K562 (cell line): ENCODE measurements around the gene EVA1B. TPM values are rescaled to one million over a fixed set of nuclear protein-coding genes. Genes with fewer than 3 reads are reported as not detected.

Experiments used
- ATAC-seq: fragments of 200-7000 bp; cut with Tn5 transposase; 3 replicates; pipeline ENCODE4 v1.9.1; 2020; ENCODE audit warnings: moderate library complexity
- BruUV-seq: library from RNA; stranded (reverse); fragments of 400-500 nt; replicated peaks from 2 replicates; lab custom pipeline; 2021; lab: Mats Ljungman, UMichigan
- CTCF ChIA-PET: fragments of 300-600 bp; formaldehyde crosslinking; extraction: SDS; loops from one replicate; lab custom pipeline; 2021; ENCODE audit warnings: low intra/inter-chr PET ratio; lab: Yijun Ruan, JAX
- POLR2A ChIA-PET: fragments of 300-600, 350-650 bp; sonication (Branson Sonifier 250); formaldehyde crosslinking; extraction: SDS; loops from one replicate; lab custom pipeline; 2021; ENCODE audit warnings: antibody characterized with exemption, inconsistent platforms; lab: Yijun Ruan, JAX
- DNase-seq, 4 experiments: peaks; one replicate each; pipeline versions ENCODE4 v3.0.0 to v3.0.0-alpha.2; 2011 to 2018; ENCODE audit warnings: low spot score in 3 of 4, mixed read lengths in 3 of 4; ENCODE audit errors: extremely low read depth in 1 of 4
- FAIRE-seq: peaks from 2 replicates; lab custom pipeline; 2011; peaks lifted over from hg19 to GRCh38; lab: Jason Lieb, UNC
- H2AFZ ChIP-seq: 2 replicates; pipeline ENCODE4 v1.6.0; 2011; ENCODE audit warnings: low read depth, low read length, control low read depth, inconsistent platforms
- H3K27ac ChIP-seq: fragments of 200-600 bp; 3 replicates; pipeline ENCODE4 v1.8.0; 2011; ENCODE audit warnings: low read depth, mild to moderate bottlenecking, control low read depth, inconsistent platforms, low read length, moderate library complexity, mixed read lengths; ENCODE audit errors: extremely low read depth
- H3K27me3 ChIP-seq, 2 experiments: fragments of 300-600 bp in 1 of 2; 2 replicates in 1 of 2; 3 replicates in 1 of 2; pipeline versions ENCODE4 v1.6.0 to v1.8.0; 2011; ENCODE audit warnings: inconsistent platforms in 2 of 2, low read length in 2 of 2, mild to moderate bottlenecking in 1 of 2, mixed read lengths in 1 of 2, moderate library complexity in 1 of 2; ENCODE audit not compliant: control insufficient read depth in 2 of 2, insufficient read depth in 2 of 2
- H3K36me3 ChIP-seq: fragments of 300-600 bp; 3 replicates; pipeline ENCODE4 v1.8.0; 2011; ENCODE audit warnings: mild to moderate bottlenecking, low read length, inconsistent platforms; ENCODE audit not compliant: control insufficient read depth, insufficient read depth
- H3K4me1 ChIP-seq, 2 experiments: fragments of 200-600 bp in 1 of 2; replicated peaks in 1 of 2; 2 replicates in 1 of 2; 3 replicates in 1 of 2; pipeline versions ENCODE4 v1.5.1 to v1.8.0; 2011; ENCODE audit warnings: inconsistent platforms in 2 of 2, low read length in 2 of 2, mild to moderate bottlenecking in 1 of 2, mixed read lengths in 1 of 2, moderate library complexity in 1 of 2; ENCODE audit not compliant: control insufficient read depth in 2 of 2, insufficient read depth in 2 of 2
- H3K4me2 ChIP-seq: 2 replicates; pipeline ENCODE4 v1.6.1; 2011; ENCODE audit warnings: low read length, control low read depth, inconsistent platforms, mixed read lengths; ENCODE audit not compliant: insufficient read depth
- H3K4me3 ChIP-seq: fragments of 200-600 bp; sonication (generic), shearing (Covaris generic); 2 replicates; pipeline ENCODE4 v1.5.1; 2016; ENCODE audit warnings: control low read depth, inconsistent platforms
- H3K79me2 ChIP-seq: fragments of 200-600 bp; 3 replicates; pipeline ENCODE4 v1.8.0; 2011; ENCODE audit warnings: low read length, inconsistent platforms; ENCODE audit not compliant: control insufficient read depth, insufficient read depth
- H3K9ac ChIP-seq, 2 experiments: 2 replicates each; pipeline versions ENCODE4 v1.6.0 to v1.6.1; 2011; ENCODE audit warnings: low read depth in 2 of 2, low read length in 2 of 2, control low read depth in 1 of 2, inconsistent platforms in 1 of 2, mild to moderate bottlenecking in 1 of 2, mixed read lengths in 1 of 2; ENCODE audit not compliant: insufficient read depth in 1 of 2
- H3K9me1 ChIP-seq: one replicate; pipeline ENCODE4 v1.6.0; 2011; ENCODE audit warnings: inconsistent platforms, mild to moderate bottlenecking, low read length, moderate library complexity; ENCODE audit not compliant: control insufficient read depth, insufficient read depth
- H3K9me3 ChIP-seq: replicated peaks from 2 replicates; pipeline ENCODE4 v1.5.1; 2011; ENCODE audit warnings: low read depth, low read length, inconsistent platforms; ENCODE audit not compliant: control insufficient read depth, insufficient read depth
- H4K20me1 ChIP-seq: replicated peaks from 2 replicates; pipeline ENCODE4 v1.6.1; 2011; ENCODE audit warnings: low read length, inconsistent platforms, mixed read lengths; ENCODE audit not compliant: control insufficient read depth, insufficient read depth
- ARID1B ChIP-seq: fragments of 450-650 bp; IDR thresholded peaks from 2 replicates; pipeline ENCODE4 v1.6.1; 2016; ENCODE audit warnings: antibody characterized with exemption, mild to moderate bottlenecking, inconsistent platforms
- CBFA2T3 ChIP-seq: fragments of 450-650 bp; IDR thresholded peaks from 2 replicates; pipeline ENCODE4 v1.6.1; 2017
- FOSL1 ChIP-seq: fragments of 200-800 bp; sonication (Bioruptor generic); conservative IDR thresholded peaks from 2 replicates; pipeline ENCODE4 v1.6.1; 2016; ENCODE audit warnings: missing genetic modification characterization, missing compliant biosample characterization
- FOXJ3 ChIP-seq: sonication (generic); formaldehyde crosslinking; IDR thresholded peaks from 2 replicates; pipeline ENCODE4 v1.4.0; 2020; ENCODE audit warnings: mild to moderate bottlenecking, missing genetic modification reagents
- GATAD2A ChIP-seq: fragments of 450-650 bp; IDR thresholded peaks from 2 replicates; pipeline ENCODE4 v1.6.1; 2017
- HLTF ChIP-seq: fragments of 450-650 bp; IDR thresholded peaks from 2 replicates; pipeline ENCODE4 v1.6.1; 2016
- NEUROD1 ChIP-seq: fragments of 150-350 bp; IDR thresholded peaks from 2 replicates; pipeline ENCODE4 v1.6.1; 2014; ENCODE audit warnings: borderline replicate concordance, low read length, low read depth; ENCODE audit not compliant: partially characterized antibody
- NFRKB ChIP-seq: fragments of 450-650 bp; IDR thresholded peaks from 2 replicates; pipeline ENCODE4 v1.6.1; 2016; ENCODE audit warnings: low read depth
- PHF21A ChIP-seq: fragments of 450-650 bp; IDR thresholded peaks from 2 replicates; pipeline ENCODE4 v1.6.1; 2017; ENCODE audit warnings: low read depth, borderline replicate concordance
- POLR2H ChIP-seq: IDR thresholded peaks from 2 replicates; pipeline ENCODE4 v1.6.1; 2016; ENCODE audit warnings: missing genetic modification characterization, low read depth, mild to moderate bottlenecking, control low read depth, missing compliant biosample characterization, moderate library complexity
- RBM14 ChIP-seq: fragments of 200-400 bp; formaldehyde crosslinking; IDR thresholded peaks from 2 replicates; pipeline ENCODE4 v1.6.1; 2018; ENCODE audit warnings: low read depth, mild to moderate bottlenecking, low read length, moderate library complexity, borderline replicate concordance; ENCODE audit not compliant: insufficient read depth
- RBM34 ChIP-seq: fragments of 200-400 bp; formaldehyde crosslinking; IDR thresholded peaks from 2 replicates; pipeline ENCODE4 v1.6.1; 2018; ENCODE audit warnings: low read length, borderline replicate concordance; ENCODE audit not compliant: insufficient read depth
- ZBTB26 ChIP-seq: fragments of 450-650 bp; formaldehyde crosslinking; IDR thresholded peaks from 2 replicates; pipeline ENCODE4 v1.4.0; 2022; ENCODE audit warnings: missing genetic modification characterization
- ZBTB33 ChIP-seq: sonication (generic); formaldehyde crosslinking; IDR thresholded peaks from 2 replicates; pipeline ENCODE4 v1.8.1; 2023; ENCODE audit warnings: mild to moderate bottlenecking, missing genetic modification reagents
- ZBTB34 ChIP-seq: fragments of 250-450 bp; sonication (Bioruptor Pico); IDR thresholded peaks from 2 replicates; pipeline ENCODE4 v1.8.0; 2021; ENCODE audit warnings: mild to moderate bottlenecking, moderate library complexity
- ZNF311 ChIP-seq: fragments of 250-450 bp; sonication (Bioruptor Pico); IDR thresholded peaks from 2 replicates; pipeline ENCODE4 v1.4.0; 2020; ENCODE audit warnings: mild to moderate bottlenecking, moderate library complexity
- ZNF668 ChIP-seq: fragments of 250-450 bp; sonication (Bioruptor Pico); IDR thresholded peaks from 2 replicates; pipeline ENCODE4 v1.8.0; 2022; ENCODE audit warnings: mild to moderate bottlenecking, inconsistent platforms
- ZNF780A ChIP-seq: fragments of 250-450 bp; sonication (Bioruptor Pico); IDR thresholded peaks from 2 replicates; pipeline ENCODE4 v1.5.0; 2021; ENCODE audit warnings: mild to moderate bottlenecking
- WGBS: fragments of 100-300 bp; shearing (Covaris generic); methylation state at CpG from one replicate; pipeline ENCODE4 v1.1.6; 2016; ENCODE audit warnings: low coverage, mixed read lengths; ENCODE audit not compliant: insufficient coverage; ENCODE audit errors: missing lambda C conversion rate; 5-methylcytosine and 5-hydroxymethylcytosine counted together
- in situ Hi-C: fragments of 300-500 bp; cut with MboI; formaldehyde crosslinking; loops from 4 replicates; pipeline ENCODE4 v1.15.0; 2018; ENCODE audit warnings: inconsistent platforms, mixed read lengths
- intact Hi-C: fragments of 100-400 bp; cut with micrococcal nuclease; formaldehyde crosslinking; loops from 2 replicates; pipeline ENCODE4 v1.14.2; 2022
- polyA plus RNA-seq, 8 experiments: library from polyadenylated mRNA; depleted of rRNA in 4 of 8; stranded (reverse) in 5 of 8; unstranded in 3 of 8; fragments of >200 nt; fragmentation: Nextera tagmentation in 2 of 8; fragmentation: Illumina TruSeq in 1 of 8; extraction: Ambion mirVana in 2 of 8; extraction: Trizol in 1 of 8; gene quantifications; 2 replicates each; pipeline versions ENCODE4 v1.2.1 to v1.2.3, GENCODE V29; 2011 to 2014; ENCODE audit warnings: inconsistent platforms in 1 of 8, missing spikeins in 1 of 8
- total RNA-seq, 7 experiments: library from RNA; depleted of rRNA in 6 of 7; stranded (reverse); fragments of >200 nt in 6 of 7; fragmentation: Illumina TruSeq in 2 of 7; extraction: Trizol in 2 of 7; gene quantifications; 2 replicates each; pipeline versions ENCODE4 v1.2.1 to v1.2.3, GENCODE V29; 2011 to 2021; ENCODE audit warnings: low replicate concordance in 1 of 7
- TF ChIP-seq, protein P1 (sequence below): fragments of 450-650 bp; formaldehyde crosslinking; IDR thresholded peaks from 2 replicates; pipeline ENCODE4 v1.4.0; 2022; ENCODE audit warnings: mild to moderate bottlenecking, moderate library complexity

Gene EVA1B
- total and polyA plus RNA-seq, 9 of the 15 experiments (the other 6 are each of a cell fraction or from before 2014, with no cell fraction given) = 0.08 to 65.7 (median 2.4) TPM

GRCh38 chr1:36297062-36297461, 26.4 kb downstream of the EVA1B start:
- ATAC-seq = no peak
- Histone ChIP-seq H3K9ac (no peak overlapping the region), H3K9me3 (no peaks in the 10 kb centered on the region), H3K9me1 (no peaks in the 10 kb centered on the region), H3K4me1 (no peaks in the 10 kb centered on the region), H2AFZ (no peak overlapping the region), H3K27me3 (no peaks in the 10 kb centered on the region), H3K4me2 (no peak overlapping the region), H3K36me3 (peaks cover 94% of the 10 kb centered on the region), H3K4me3 (no peak overlapping the region), H3K79me2 (no peaks in the 10 kb centered on the region), H4K20me1 (0 out of 2 replicates have a peak, but pooled peaks cover 4% of the 10 kb centered on the region), H3K27ac (no peak overlapping the region)
- DNase-seq = no peak
- WGBS = 83% methylated on average over 2 of the region's 2 CpGs
- POLR2A ChIA-PET = interaction anchor here (0.7 kb wide), 1 partner anchor 9 kb away, joined by 3 read pairs; the partner anchor contains the start of gene SH3D21
- CTCF ChIA-PET = interaction anchor here (0.5 kb wide), 1 partner anchor 102 kb away, joined by 5 read pairs; no protein-coding TSS in a partner anchor
- FAIRE-seq = no peak
- no TSS peak for BruUV-seq
- intact Hi-C loops = no loop called here
- in situ Hi-C loops = no loop called here
- no peak for TF ChIP-seq ZNF780A
- no peak for TF ChIP-seq CBFA2T3
- TF ChIP-seq HLTF = no peak
- TF ChIP-seq POLR2H (tag) = no peak
- no peak for TF ChIP-seq ARID1B
- no peak for TF ChIP-seq PHF21A
- no peak for TF ChIP-seq ZNF311 (CRISPR knock-in tag)
- TF ChIP-seq ZBTB26 = no peak
- no peak for TF ChIP-seq ZBTB34
- no peak for TF ChIP-seq NFRKB
- no peak for TF ChIP-seq RBM34
- TF ChIP-seq GATAD2A = no peak
- no peak for TF ChIP-seq FOSL1 (tag)
- TF ChIP-seq ZBTB33 (CRISPR knock-in tag) = no peak
- TF ChIP-seq ZNF668 (CRISPR knock-in tag) = no peak
- TF ChIP-seq, protein P1, sequence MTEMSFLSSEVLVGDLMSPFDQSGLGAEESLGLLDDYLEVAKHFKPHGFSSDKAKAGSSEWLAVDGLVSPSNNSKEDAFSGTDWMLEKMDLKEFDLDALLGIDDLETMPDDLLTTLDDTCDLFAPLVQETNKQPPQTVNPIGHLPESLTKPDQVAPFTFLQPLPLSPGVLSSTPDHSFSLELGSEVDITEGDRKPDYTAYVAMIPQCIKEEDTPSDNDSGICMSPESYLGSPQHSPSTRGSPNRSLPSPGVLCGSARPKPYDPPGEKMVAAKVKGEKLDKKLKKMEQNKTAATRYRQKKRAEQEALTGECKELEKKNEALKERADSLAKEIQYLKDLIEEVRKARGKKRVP (CRISPR knock-in tag) = no peak
- TF ChIP-seq NEUROD1 = no peak
- no peak for TF ChIP-seq FOXJ3
- no peak for TF ChIP-seq RBM14
